Testis (tissue), 2 donors: Measurements from ENCODE around the gene MOB1A.

Source experiments
- POLR2A ChIP-seq: fragments of 450-650 bp; IDR thresholded peaks from one replicate; pipeline ENCODE4 v1.6.1; 2017; ENCODE audit warnings: antibody characterized with exemption, mild to moderate bottlenecking, moderate library complexity
- TF ChIP-seq, protein P1 (sequence below), 3 experiments: fragments of 450-650 bp in 2 of 3; fragments of 200-600 bp in 1 of 3; sonication (generic) in 1 of 3; IDR thresholded peaks; one replicate each; pipeline ENCODE4 v1.5.1; 2016 to 2019; ENCODE audit warnings: antibody characterized with exemption in 3 of 3, mild to moderate bottlenecking in 2 of 3, moderate library complexity in 1 of 3

DNA sequence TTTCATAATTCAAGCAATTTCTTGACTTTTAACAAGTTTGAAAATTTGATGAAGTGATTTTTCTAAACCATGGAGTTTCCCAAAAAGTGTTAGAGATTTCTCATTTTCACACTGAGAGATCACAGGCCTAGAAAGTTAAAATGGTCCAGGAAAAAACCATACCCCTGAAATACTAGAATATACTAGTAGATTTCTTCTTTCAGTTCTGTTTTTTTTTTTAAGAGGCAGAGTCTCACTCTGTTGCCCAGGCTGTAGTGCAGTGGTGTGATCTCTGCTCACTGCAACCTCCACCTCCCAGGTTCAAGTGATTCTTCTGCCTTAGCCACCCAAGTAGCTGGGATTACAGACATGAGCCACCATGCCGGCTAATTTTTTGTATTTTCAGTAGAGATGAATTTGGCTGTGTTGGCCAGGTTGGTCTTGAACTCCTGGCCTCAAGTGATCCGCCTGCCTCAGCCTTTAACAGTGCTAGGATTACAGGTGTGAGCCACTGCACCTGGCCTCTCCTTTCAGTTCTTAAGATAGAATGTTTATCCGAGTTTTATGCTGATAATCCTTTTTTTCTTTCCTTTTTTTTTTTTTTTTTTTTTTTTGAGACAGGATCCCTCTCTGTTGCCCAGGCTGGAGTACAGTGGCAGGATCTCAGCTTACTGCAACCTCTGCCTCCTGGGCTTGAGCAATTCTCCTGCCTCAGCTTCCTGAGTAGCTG, 34.2 kb upstream of the MOB1A start:
- TF ChIP-seq, protein P1, sequence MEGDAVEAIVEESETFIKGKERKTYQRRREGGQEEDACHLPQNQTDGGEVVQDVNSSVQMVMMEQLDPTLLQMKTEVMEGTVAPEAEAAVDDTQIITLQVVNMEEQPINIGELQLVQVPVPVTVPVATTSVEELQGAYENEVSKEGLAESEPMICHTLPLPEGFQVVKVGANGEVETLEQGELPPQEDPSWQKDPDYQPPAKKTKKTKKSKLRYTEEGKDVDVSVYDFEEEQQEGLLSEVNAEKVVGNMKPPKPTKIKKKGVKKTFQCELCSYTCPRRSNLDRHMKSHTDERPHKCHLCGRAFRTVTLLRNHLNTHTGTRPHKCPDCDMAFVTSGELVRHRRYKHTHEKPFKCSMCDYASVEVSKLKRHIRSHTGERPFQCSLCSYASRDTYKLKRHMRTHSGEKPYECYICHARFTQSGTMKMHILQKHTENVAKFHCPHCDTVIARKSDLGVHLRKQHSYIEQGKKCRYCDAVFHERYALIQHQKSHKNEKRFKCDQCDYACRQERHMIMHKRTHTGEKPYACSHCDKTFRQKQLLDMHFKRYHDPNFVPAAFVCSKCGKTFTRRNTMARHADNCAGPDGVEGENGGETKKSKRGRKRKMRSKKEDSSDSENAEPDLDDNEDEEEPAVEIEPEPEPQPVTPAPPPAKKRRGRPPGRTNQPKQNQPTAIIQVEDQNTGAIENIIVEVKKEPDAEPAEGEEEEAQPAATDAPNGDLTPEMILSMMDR (IDR thresholded peaks at IDR 0.05), result no peak
- no peak for TF ChIP-seq POLR2A
